Measurements from ENCODE around the gene PSMA3.

The PSMA3 gene

GRCh38 chr14:58272588-58273372 is 28.1 kb downstream of the PSMA3 start:
- DNase-seq (ENCODE audit: low read depth) = no peak

- DNase-seq (ENCODE audit: low read depth) = no peak
Observed at GRCh38 chr14:58274881-58275280, 30.2 kb downstream of the PSMA3 start.

GRCh38 chr14:58275527-58276190 is 31.0 kb downstream of the PSMA3 start:
- no peak for DNase-seq (ENCODE audit: low read depth)

- no peak for DNase-seq (ENCODE audit: low read depth)
Observed at GRCh38 chr14:58276208-58276607, 31.6 kb downstream of the PSMA3 start.

GRCh38 chr14:58278177-58278576 is 33.5 kb downstream of the PSMA3 start:
- no peak for DNase-seq (ENCODE audit: low read depth)

GRCh38 chr14:58280954-58281787 is 36.5 kb downstream of the PSMA3 start:
- no peak for DNase-seq (ENCODE audit: low read depth)

GRCh38 chr14:58281969-58282368 is 37.3 kb downstream of the PSMA3 start:
- DNase-seq (ENCODE audit: low read depth) = no peak

- no peak for DNase-seq (ENCODE audit: low read depth)
Observed at GRCh38 chr14:58282925-58283593, 38.4 kb downstream of the PSMA3 start.

- no peak for DNase-seq (ENCODE audit: low read depth)
Observed at GRCh38 chr14:58283730-58284129, 39.1 kb downstream of the PSMA3 start.

GRCh38 chr14:58285132-58285531 is 40.5 kb downstream of the PSMA3 start:
- no peak for DNase-seq (ENCODE audit: low read depth)

- no peak for DNase-seq (ENCODE audit: low read depth)
Observed at GRCh38 chr14:58287607-58288042, 43.0 kb downstream of the PSMA3 start.

GRCh38 chr14:58288106-58288792 is 43.6 kb downstream of the PSMA3 start:
- DNase-seq (ENCODE audit: low read depth) = no peak

- DNase-seq (ENCODE audit: low read depth) = no peak
Observed at GRCh38 chr14:58291646-58292045, 47.0 kb downstream of the PSMA3 start.

GRCh38 chr14:58292187-58292586 is 47.5 kb downstream of the PSMA3 start:
- DNase-seq (ENCODE audit: low read depth) = no peak

GRCh38 chr14:58294201-58294600 is 49.6 kb downstream of the PSMA3 start:
- no peak for DNase-seq (ENCODE audit: low read depth)

- DNase-seq (ENCODE audit: low read depth) = no peak
Observed at GRCh38 chr14:58296726-58297125, 52.1 kb downstream of the PSMA3 start.

- DNase-seq (ENCODE audit: low read depth) = no peak
Observed at GRCh38 chr14:58297412-58297761, 52.7 kb downstream of the PSMA3 start.

- peak; percentile 97 for DNase-seq (ENCODE audit: low read depth)
Observed at GRCh38 chr14:58297762-58298476, 53.3 kb downstream of the PSMA3 start.

- DNase-seq (ENCODE audit: low read depth) = peak; percentile 72
Observed at GRCh38 chr14:58298477-58299400, 54.1 kb downstream of the PSMA3 start, which contains the start of gene ARID4A. TSS of gene ARID4A (plus strand) at chr14:58298555. CDS start at chr14:58299855, 1,300 bp downstream.

Measured in activated T-helper 9 cell treated with anti-CD3 and anti-CD28 coated beads, Interleukin-2, amount 50 U/mL, for 16 hours (primary cell).